Aorta (tissue), 5 donors: Measurements from ENCODE around the gene HIBADH. TPM values are rescaled to one million over a fixed set of nuclear protein-coding genes. Genes with fewer than 3 reads are reported as not detected.

Experiments
- ATAC-seq: fragments of 200-7000 bp; cut with Tn5 transposase; one replicate; pipeline ENCODE4 v1.9.1; 2022; ENCODE audit warnings: moderate library complexity; ENCODE audit not compliant: low FRiP score
- DNase-seq, 2 donors: peaks; one replicate each; pipeline ENCODE4 v3.0.0-alpha.2; 2020
- H3K27ac ChIP-seq, 2 donors: one replicate each; pipeline ENCODE4 v1.5.1; 2013; ENCODE audit warnings: low read length in 2 of 2, mild to moderate bottlenecking in 2 of 2, moderate library complexity in 2 of 2, control low read depth in 1 of 2, inconsistent platforms in 1 of 2, low read depth in 1 of 2
- H3K27me3 ChIP-seq, 2 donors: one replicate each; pipeline ENCODE4 v1.6.1; 2013; ENCODE audit warnings: control low read depth in 1 of 2, low read length in 1 of 2, mild to moderate bottlenecking in 1 of 2, moderate library complexity in 1 of 2; ENCODE audit not compliant: insufficient read depth in 2 of 2, control insufficient read depth in 1 of 2
- H3K36me3 ChIP-seq, 2 donors: one replicate each; pipeline ENCODE4 v1.6.1; 2013; ENCODE audit warnings: control low read depth in 1 of 2, low read length in 1 of 2, mild to moderate bottlenecking in 1 of 2; ENCODE audit not compliant: insufficient read depth in 2 of 2, control insufficient read depth in 1 of 2
- H3K4me1 ChIP-seq, 2 donors: one replicate each; pipeline ENCODE4 v1.6.1; 2013; ENCODE audit warnings: low read length in 2 of 2, control low read depth in 1 of 2, mild to moderate bottlenecking in 1 of 2, moderate library complexity in 1 of 2; ENCODE audit not compliant: insufficient read depth in 2 of 2, control insufficient read depth in 1 of 2
- H3K4me3 ChIP-seq, 2 donors: one replicate each; pipeline ENCODE4 v1.5.1; 2013; ENCODE audit warnings: low read length in 2 of 2, control low read depth in 1 of 2, mild to moderate bottlenecking in 1 of 2
- H3K9me3 ChIP-seq: one replicate; pipeline ENCODE4 v1.6.1; 2013; ENCODE audit warnings: mild to moderate bottlenecking, low read length; ENCODE audit not compliant: control insufficient read depth
- WGBS, 2 donors: extraction: QIAGEN DNeasy Blood & Tissue Kit; methylation state at CpG; one replicate each; pipeline ENCODE4 v1.1.7; 2013; 5-methylcytosine and 5-hydroxymethylcytosine counted together
- intact Hi-C, 2 donors: fragments of 100-400 bp; cut with DNase I; formaldehyde crosslinking; loops; one replicate each; pipeline versions ENCODE4 v1.14.2 to v1.15.0; 2022
- polyA plus RNA-seq, 2 donors: library from polyadenylated mRNA; stranded (reverse); fragments of 200-250 nt; gene quantifications; one replicate each; pipeline ENCODE4 v1.2.3, GENCODE V29; 2013
- total RNA-seq, 2 donors: library from RNA; stranded (reverse); fragmentation: NEBNext Ultra II Directional; extraction: Animal tissue kit (Norgen Biotek cat#: 25700); gene quantifications; one replicate each; pipeline ENCODE4 v1.2.1, GENCODE V29; 2021
- donor health status: healthy with polysubstance abuse.
- donor health status: Bipolar disorder and iron deficiency.
- donor health status: DM: no; HTN: no; CAD: no.
- donor health status: DM: no; HTN: no; CAD: no.
- donor health status: DM: yes; HTN: yes; CAD: no.

HIBADH gene
- total and polyA plus RNA-seq, 4 donors, result 22.4 to 32.5 (median 30.2) TPM

DNA sequence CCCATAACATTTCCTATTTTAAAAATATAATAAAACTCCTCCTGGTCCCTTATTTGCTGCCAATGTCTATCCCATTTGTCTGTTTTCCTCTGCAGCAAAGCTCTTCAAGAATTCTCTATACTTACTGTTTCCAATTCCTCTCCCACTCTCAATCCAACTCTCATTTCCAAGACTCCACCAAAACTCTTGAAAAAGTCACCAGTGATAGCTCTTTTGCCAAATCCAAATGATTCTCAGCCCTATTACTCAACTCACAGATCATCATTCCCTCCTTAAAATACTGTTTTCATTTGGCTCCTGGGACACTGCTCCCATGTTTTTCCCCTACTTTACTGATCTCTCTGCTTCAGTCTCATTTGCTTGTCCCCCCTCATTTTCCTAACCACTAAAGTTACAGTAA, 139.4 kb downstream of the HIBADH start:
- Histone ChIP-seq H3K27me3 (no peaks in the 10 kb centered on the region), H3K36me3 (peaks cover 2 to 7% of the 10 kb centered on the region in 2 donors), H3K4me1 (no peaks in the 10 kb centered on the region), H3K27ac (no peak overlapping the region), H3K4me3 (no peak overlapping the region), H3K9me3 (no peaks in the 10 kb centered on the region)
- intact Hi-C loops, result no loop called here
- ATAC-seq, result no peak
- no peak for DNase-seq

DNA sequence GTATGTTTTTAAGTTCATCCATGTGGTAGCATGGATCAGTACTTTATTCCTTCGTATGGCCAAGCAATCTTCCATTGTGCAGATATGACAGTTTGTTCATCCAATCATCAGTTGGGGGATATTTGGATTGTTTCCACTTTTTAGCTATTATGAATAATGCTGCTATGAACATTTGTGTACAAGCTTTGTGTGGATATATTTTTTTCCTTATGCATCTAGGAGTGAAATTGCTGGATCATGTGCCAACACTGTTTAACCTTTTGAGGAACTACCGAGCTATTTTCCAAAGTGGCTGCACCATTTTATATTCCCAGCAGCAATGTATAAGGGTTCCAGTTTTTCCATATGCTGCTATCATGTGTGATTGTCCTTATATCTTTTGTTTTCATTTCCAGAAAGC, 140.1 kb downstream of the HIBADH start:
- Histone ChIP-seq H3K27me3 (no peaks in the 10 kb centered on the region), H3K36me3 (peaks cover 2 to 7% of the 10 kb centered on the region in 2 donors), H3K9me3 (no peaks in the 10 kb centered on the region), H3K4me1 (no peaks in the 10 kb centered on the region), H3K27ac (no peak overlapping the region), H3K4me3 (no peak overlapping the region)
- ATAC-seq, result no peak
- DNase-seq, result no peak
- WGBS, 2 donors, result 93 to 95% methylated on average over 2 of the region's 2 CpGs
- intact Hi-C loops, result no loop called here

DNA sequence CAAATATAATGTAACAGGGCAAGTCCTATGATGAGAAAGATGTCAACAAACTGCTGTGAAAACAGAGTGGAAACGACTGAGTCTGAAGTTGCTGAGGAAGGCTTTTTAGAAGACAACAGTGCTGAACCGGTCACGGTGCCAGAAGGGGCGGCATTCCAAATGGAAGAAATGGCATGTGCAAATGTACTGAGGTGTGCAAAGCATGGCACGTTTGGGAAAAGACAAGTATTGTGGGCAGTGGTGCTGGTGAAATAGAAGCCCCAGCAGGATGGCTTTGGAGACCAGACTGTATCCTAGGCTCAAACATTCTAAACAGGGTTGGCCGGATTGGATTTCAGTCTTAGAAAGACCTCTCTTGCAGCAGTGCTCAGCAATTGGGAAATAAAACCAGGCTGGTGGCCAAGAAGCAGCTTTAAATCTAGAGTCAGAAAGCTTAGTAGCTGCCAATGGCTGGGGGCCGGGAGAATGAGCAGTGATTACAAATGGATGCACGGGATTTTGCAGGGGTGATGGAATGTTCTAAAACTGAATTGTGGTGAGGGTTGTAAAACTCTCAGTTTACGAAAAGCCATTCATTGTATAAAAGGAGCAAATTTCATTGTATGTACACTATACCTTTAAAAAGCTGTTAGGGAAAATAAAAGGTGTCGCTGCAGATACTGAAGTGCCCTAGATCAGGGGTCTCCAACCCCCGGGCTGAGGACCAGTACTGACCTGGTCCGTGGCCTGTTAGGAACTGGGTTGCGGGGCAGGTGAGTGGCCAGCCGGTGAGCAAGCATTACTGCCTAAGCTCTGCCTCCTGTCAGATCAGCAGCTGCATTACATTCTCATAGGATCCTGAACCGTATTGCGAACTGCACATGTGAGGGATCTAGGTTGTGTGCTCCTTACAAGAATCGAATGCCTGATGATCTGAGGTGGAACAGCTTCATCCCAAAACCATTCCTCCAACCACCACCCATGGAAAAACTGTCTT, 141.6 kb downstream of the HIBADH start:
- Histone ChIP-seq H3K27me3 (no peaks in the 10 kb centered on the region), H3K36me3 (peaks cover 2 to 4% of the 10 kb centered on the region in 2 donors), H3K27ac (no peak overlapping the region), H3K4me1 (no peaks in the 10 kb centered on the region), H3K4me3 (no peak overlapping the region), H3K9me3 (no peaks in the 10 kb centered on the region)
- intact Hi-C loops, result no loop called here
- 78 to 79% methylated on average over 17 of the region's 17 CpGs for WGBS, 2 donors
- DNase-seq, result no peak
- ATAC-seq, result no peak

DNA sequence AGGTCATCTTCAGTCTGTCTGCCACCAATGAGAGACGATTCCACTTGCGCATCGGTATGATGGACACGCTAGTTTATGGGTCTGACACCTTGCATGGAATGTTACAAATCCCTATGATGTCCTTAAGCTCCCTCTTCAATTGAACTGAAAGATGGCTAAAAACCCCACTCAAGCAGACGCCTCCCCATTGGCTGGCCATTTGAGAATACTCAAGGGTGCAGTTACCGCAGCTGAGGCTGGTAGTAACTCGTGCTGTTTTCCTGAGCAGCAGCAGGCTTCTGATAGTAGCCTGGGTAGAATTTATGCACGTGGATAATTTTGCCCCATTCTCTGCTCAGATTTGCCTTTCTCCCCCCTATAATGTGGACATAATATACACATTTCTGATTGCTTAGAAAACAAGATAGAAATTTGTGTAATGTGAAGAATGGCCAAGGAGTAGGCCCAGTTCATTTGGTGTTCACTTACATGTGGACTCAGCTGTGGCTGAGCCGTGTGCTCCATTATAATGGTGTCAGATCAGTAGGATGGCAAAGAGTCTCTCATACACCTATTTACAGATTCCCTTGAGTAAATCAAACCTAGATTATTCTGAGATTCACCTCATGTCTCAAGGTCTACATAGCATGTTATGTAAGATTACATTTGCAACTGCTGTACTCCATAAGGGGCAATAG, 142.8 kb downstream of the HIBADH start:
- H3K27ac ChIP-seq, result no peak overlapping the region
- no peaks in the 10 kb centered on the region for H3K4me1 ChIP-seq
- no peak for ATAC-seq
- no peak for DNase-seq
- WGBS, 2 donors, result 93 to 95% methylated on average over 9 of the region's 9 CpGs
- no peaks in the 10 kb centered on the region for H3K9me3 ChIP-seq
- intact Hi-C loops, result no loop called here
- no peak overlapping the region for H3K4me3 ChIP-seq
- peaks cover 2 to 3% of the 10 kb centered on the region in 2 donors for H3K36me3 ChIP-seq
- H3K27me3 ChIP-seq, result no peaks in the 10 kb centered on the region

- peaks cover 1% of the 10 kb centered on the region for H3K9me3 ChIP-seq
- peaks cover 0 to 2% of the 10 kb centered on the region in 2 donors for H3K36me3 ChIP-seq
- WGBS, 2 donors, result 68 to 72% methylated on average over 4 of the region's 4 CpGs
- H3K4me3 ChIP-seq, result no peak overlapping the region
- H3K4me1 ChIP-seq, result no peaks in the 10 kb centered on the region
- intact Hi-C loops, result no loop called here
- H3K27me3 ChIP-seq, result no peaks in the 10 kb centered on the region
- DNase-seq (no peak), ATAC-seq (no peak)
- H3K27ac ChIP-seq, result no peak overlapping the region
Measured at GRCh38 chr7:27518561-27519350, 143.9 kb downstream of the HIBADH start.

DNA sequence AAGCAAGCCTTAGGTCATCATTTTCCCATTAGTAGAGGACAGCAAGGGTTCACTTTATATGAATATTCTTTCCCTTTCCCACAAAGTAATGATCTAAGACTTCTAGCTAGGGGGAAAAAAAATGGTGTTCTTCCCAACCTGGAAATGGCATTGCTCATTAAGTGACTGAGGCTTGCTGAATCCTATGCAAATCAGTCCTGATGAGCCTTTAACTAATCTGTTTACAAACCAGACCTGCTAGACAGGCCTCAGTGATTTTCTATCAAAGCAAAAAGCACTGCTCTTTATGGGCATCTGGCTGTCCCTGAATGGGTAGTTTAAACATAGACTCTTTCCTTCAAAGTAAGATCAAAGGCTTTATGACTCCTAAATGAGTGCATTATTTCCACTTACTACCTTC, 146.3 kb downstream of the HIBADH start:
- no peak for ATAC-seq
- Histone ChIP-seq H3K27ac (no peak overlapping the region), H3K36me3 (no peaks in the 10 kb centered on the region), H3K4me1 (no peaks in the 10 kb centered on the region), H3K4me3 (no peak overlapping the region), H3K27me3 (no peaks in the 10 kb centered on the region), H3K9me3 (peaks cover 1% of the 10 kb centered on the region)
- no peak for DNase-seq
- intact Hi-C loops, result no loop called here

DNA sequence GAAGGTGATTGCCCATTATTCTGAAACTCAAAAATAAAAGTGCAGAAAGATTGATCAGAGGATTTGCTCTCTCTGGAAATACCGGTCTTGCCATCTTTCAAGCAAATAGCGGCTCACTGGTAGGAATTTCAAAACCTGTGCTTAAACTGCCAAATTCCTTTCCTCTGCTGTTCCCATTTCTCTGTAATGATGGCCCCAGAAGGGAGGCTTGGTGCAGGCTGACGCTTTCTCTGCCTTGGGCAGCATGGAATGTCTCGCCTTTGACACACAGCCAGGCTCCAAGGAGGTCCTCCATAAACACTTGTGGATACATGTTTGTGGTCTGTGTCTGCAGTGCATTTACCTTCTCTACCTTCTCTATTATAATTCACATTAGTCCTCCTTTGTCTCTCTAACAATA, 146.8 kb downstream of the HIBADH start:
- Histone ChIP-seq H3K4me3 (no peak overlapping the region), H3K27me3 (no peaks in the 10 kb centered on the region), H3K4me1 (no peaks in the 10 kb centered on the region), H3K27ac (no peak overlapping the region), H3K9me3 (peaks cover 1% of the 10 kb centered on the region), H3K36me3 (no peaks in the 10 kb centered on the region)
- intact Hi-C loops, result no loop called here
- DNase-seq, result no peak
- ATAC-seq, result no peak
- 89 to 93% methylated on average over 4 of the region's 4 CpGs for WGBS, 2 donors

- H3K36me3 ChIP-seq, result no peaks in the 10 kb centered on the region
Measured at GRCh38 chr7:27514861-27515260, 147.8 kb downstream of the HIBADH start.

More at GRCh38 chr7:27514861-27515260, 147.8 kb downstream of the HIBADH start:
- intact Hi-C loops, result no loop called here
- Histone ChIP-seq H3K27me3 (no peaks in the 10 kb centered on the region), H3K9me3 (peaks cover 1% of the 10 kb centered on the region), H3K4me3 (no peak overlapping the region), H3K27ac (no peak overlapping the region), H3K4me1 (no peaks in the 10 kb centered on the region)
- ATAC-seq (no peak), DNase-seq (no peak)
- 70 to 74% methylated on average over 5 of the region's 5 CpGs for WGBS, 2 donors
